Liver (tissue), 9 donors: Measurements from ENCODE around the gene EBPL. TPM values are rescaled to one million over a fixed set of nuclear protein-coding genes. Genes with fewer than 3 reads are reported as not detected.

Experiments
- DNase-seq: peaks from one replicate; pipeline ENCODE4 v3.0.0-alpha.2; 2017; ENCODE audit warnings: low spot score
- H3K27ac ChIP-seq, 2 donors: one replicate each; pipeline ENCODE4 v1.7.0; 2013; ENCODE audit warnings: inconsistent platforms in 2 of 2, low read length in 2 of 2, control low read depth in 1 of 2, low read depth in 1 of 2, mild to moderate bottlenecking in 1 of 2
- H3K27me3 ChIP-seq, 4 donors: one replicate each; pipeline versions ENCODE4 v1.6.1 to v1.7.0; 2013; ENCODE audit warnings: low read length in 3 of 4, inconsistent platforms in 1 of 4, mild to moderate bottlenecking in 1 of 4, moderate library complexity in 1 of 4; ENCODE audit not compliant: control insufficient read depth in 4 of 4, insufficient read depth in 4 of 4
- H3K36me3 ChIP-seq, 4 donors: one replicate each; pipeline versions ENCODE4 v1.6.1 to v1.7.0; 2013; ENCODE audit warnings: low read length in 3 of 4, mild to moderate bottlenecking in 3 of 4, low read depth in 1 of 4, moderate library complexity in 1 of 4; ENCODE audit not compliant: control insufficient read depth in 4 of 4, insufficient read depth in 3 of 4
- H3K4me1 ChIP-seq, 4 donors: one replicate each; pipeline versions ENCODE4 v1.6.1 to v1.7.0; 2013; ENCODE audit warnings: low read length in 3 of 4, mild to moderate bottlenecking in 3 of 4, moderate library complexity in 1 of 4; ENCODE audit not compliant: control insufficient read depth in 4 of 4, insufficient read depth in 4 of 4
- H3K4me3 ChIP-seq, 3 donors: one replicate each; pipeline versions ENCODE4 v1.6.1 to v1.7.0; 2013; ENCODE audit warnings: low read length in 3 of 3, control low read depth in 1 of 3, low read depth in 1 of 3, mild to moderate bottlenecking in 1 of 3
- H3K9ac ChIP-seq, 2 donors: one replicate each; pipeline ENCODE4 v1.7.0; 2013; ENCODE audit warnings: low read length in 2 of 2, mild to moderate bottlenecking in 2 of 2, moderate library complexity in 2 of 2, control low read depth in 1 of 2, low read depth in 1 of 2
- H3K9me3 ChIP-seq, 4 donors: one replicate each; pipeline versions ENCODE4 v1.6.1 to v1.7.0; 2013; ENCODE audit warnings: low read length in 3 of 4; ENCODE audit not compliant: control insufficient read depth in 4 of 4
- EGR1 ChIP-seq, 2 donors: IDR thresholded peaks; 2 replicates each; pipeline ENCODE4 v1.6.1; 2016 to 2018; ENCODE audit warnings: antibody characterized with exemption in 2 of 2, low read depth in 2 of 2
- FOXA1 ChIP-seq: IDR thresholded peaks from 2 replicates; pipeline ENCODE4 v1.6.1; 2016; ENCODE audit warnings: antibody characterized with exemption
- FOXA2 ChIP-seq: IDR thresholded peaks from 2 replicates; pipeline ENCODE4 v1.6.1; 2016; ENCODE audit warnings: antibody characterized with exemption
- GABPA ChIP-seq, 2 donors: IDR thresholded peaks in 1 of 2; conservative IDR thresholded peaks in 1 of 2; 2 replicates each; pipeline ENCODE4 v1.6.1; 2016; ENCODE audit warnings: antibody characterized with exemption in 2 of 2, mild to moderate bottlenecking in 1 of 2, moderate library complexity in 1 of 2
- HNF4A ChIP-seq, 2 donors: conservative IDR thresholded peaks; 2 replicates each; pipeline ENCODE4 v1.6.1; 2016; ENCODE audit warnings: antibody characterized with exemption in 2 of 2, mild to moderate bottlenecking in 2 of 2
- HNF4G ChIP-seq: IDR thresholded peaks from 2 replicates; pipeline ENCODE4 v1.6.1; 2016; ENCODE audit warnings: antibody characterized with exemption
- JUND ChIP-seq, 2 donors: IDR thresholded peaks; 2 replicates each; pipeline ENCODE4 v1.6.1; 2016; ENCODE audit warnings: antibody characterized with exemption in 2 of 2
- NR2F2 ChIP-seq: IDR thresholded peaks from 2 replicates; pipeline ENCODE4 v1.6.1; 2016; ENCODE audit warnings: antibody characterized with exemption
- RXRA ChIP-seq, 2 donors: IDR thresholded peaks; 2 replicates each; pipeline ENCODE4 v1.6.1; 2017 to 2018; ENCODE audit warnings: antibody characterized with exemption in 2 of 2, mild to moderate bottlenecking in 1 of 2
- TAF1 ChIP-seq: conservative IDR thresholded peaks from 2 replicates; pipeline ENCODE4 v1.6.1; 2016; ENCODE audit warnings: antibody characterized with exemption, mild to moderate bottlenecking
- WGBS: extraction: QIAGEN DNeasy Blood & Tissue Kit; methylation state at CpG from one replicate; pipeline ENCODE4 v1.1.7; 2013; 5-methylcytosine and 5-hydroxymethylcytosine counted together
- polyA plus RNA-seq, 2 donors: library from polyadenylated mRNA; stranded (reverse) in 1 of 2; unstranded in 1 of 2; fragments of 200-250 nt in 1 of 2; fragments of >200 nt in 1 of 2; fragmentation: Nextera tagmentation in 1 of 2; extraction: Ambion mirVana in 1 of 2; gene quantifications; one replicate each; pipeline versions ENCODE4 v1.2.1 to v1.2.3, GENCODE V29; 2013 to 2015
- total RNA-seq, 2 donors: library from RNA; depleted of rRNA; stranded (reverse); fragments of >200 nt; gene quantifications; one replicate each; pipeline ENCODE4 v1.2.3, GENCODE V29; 2014
- TF ChIP-seq, protein P1 (sequence below): IDR thresholded peaks from 2 replicates; pipeline ENCODE4 v1.6.1; 2016; ENCODE audit warnings: antibody characterized with exemption
- TF ChIP-seq, protein P2 (sequence below): IDR thresholded peaks from 2 replicates; pipeline ENCODE4 v1.6.1; 2016; ENCODE audit warnings: antibody characterized with exemption, mild to moderate bottlenecking
- TF ChIP-seq, protein P3 (sequence below): IDR thresholded peaks from 2 replicates; pipeline ENCODE4 v1.6.1; 2016; ENCODE audit warnings: antibody characterized with exemption
- TF ChIP-seq, protein P4 (sequence below): fragments of 150-350 bp; IDR thresholded peaks from 2 replicates; pipeline ENCODE4 v1.5.1; 2017; ENCODE audit warnings: improper control_type of control experiment, low read depth, low read length; ENCODE audit not compliant: missing input control
- donor health status: healthy.
- donor health status: healthy.
- donor health status: healthy.
- donor health status: healthy.
- donor health status: healthy.

EBPL gene
- total and polyA plus RNA-seq, 4 donors, result 44.3 to 122 (median 50.7) TPM

DNA sequence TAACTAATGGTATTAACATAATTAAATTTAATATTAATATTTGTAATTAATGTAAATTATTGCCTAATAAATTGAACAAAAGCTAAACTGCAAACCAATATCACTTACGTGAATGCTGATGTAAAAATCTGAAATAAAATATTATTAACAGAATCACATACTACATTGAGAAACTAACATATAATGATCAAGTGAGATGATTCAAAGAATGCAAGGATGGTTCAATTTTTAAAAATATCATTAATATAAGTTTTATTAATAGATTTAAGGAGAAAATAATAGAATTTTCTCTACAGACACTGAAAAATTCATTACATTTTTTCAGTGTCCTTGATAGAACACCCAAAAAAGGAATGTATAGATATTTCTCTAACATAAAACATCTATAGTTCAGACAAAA lies 23.5 kb upstream of the EBPL start:
- Histone ChIP-seq H3K27me3 (no peaks in the 10 kb centered on the region), H3K27ac (no peak overlapping the region), H3K9ac (no peak overlapping the region), H3K4me3 (no peak overlapping the region), H3K36me3 (peaks cover 1 to 24% (median 16%) of the 10 kb centered on the region in 4 donors), H3K4me1 (peaks cover 0 to 5% (median 0%) of the 10 kb centered on the region in 4 donors), H3K9me3 (peaks cover 0 to 5% (median 0%) of the 10 kb centered on the region in 4 donors)
- TF ChIP-seq FOXA2 (no peak), FOXA1 (no peak), HNF4G (no peak), JUND (IDR thresholded peaks at IDR 0.05) (no peak), RXRA (IDR thresholded peaks at IDR 0.05) (no peak), GABPA (IDR thresholded peaks at IDR 0.05 in 1 of 2, conservative IDR thresholded peaks at IDR 0.05 in 1 of 2) (no peak), NR2F2 (no peak), HNF4A (conservative IDR thresholded peaks at IDR 0.05) (no peak)
- TF ChIP-seq, protein P1, sequence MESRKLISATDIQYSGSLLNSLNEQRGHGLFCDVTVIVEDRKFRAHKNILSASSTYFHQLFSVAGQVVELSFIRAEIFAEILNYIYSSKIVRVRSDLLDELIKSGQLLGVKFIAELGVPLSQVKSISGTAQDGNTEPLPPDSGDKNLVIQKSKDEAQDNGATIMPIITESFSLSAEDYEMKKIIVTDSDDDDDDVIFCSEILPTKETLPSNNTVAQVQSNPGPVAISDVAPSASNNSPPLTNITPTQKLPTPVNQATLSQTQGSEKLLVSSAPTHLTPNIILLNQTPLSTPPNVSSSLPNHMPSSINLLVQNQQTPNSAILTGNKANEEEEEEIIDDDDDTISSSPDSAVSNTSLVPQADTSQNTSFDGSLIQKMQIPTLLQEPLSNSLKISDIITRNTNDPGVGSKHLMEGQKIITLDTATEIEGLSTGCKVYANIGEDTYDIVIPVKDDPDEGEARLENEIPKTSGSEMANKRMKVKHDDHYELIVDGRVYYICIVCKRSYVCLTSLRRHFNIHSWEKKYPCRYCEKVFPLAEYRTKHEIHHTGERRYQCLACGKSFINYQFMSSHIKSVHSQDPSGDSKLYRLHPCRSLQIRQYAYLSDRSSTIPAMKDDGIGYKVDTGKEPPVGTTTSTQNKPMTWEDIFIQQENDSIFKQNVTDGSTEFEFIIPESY, result no peak
- TF ChIP-seq, protein P2, sequence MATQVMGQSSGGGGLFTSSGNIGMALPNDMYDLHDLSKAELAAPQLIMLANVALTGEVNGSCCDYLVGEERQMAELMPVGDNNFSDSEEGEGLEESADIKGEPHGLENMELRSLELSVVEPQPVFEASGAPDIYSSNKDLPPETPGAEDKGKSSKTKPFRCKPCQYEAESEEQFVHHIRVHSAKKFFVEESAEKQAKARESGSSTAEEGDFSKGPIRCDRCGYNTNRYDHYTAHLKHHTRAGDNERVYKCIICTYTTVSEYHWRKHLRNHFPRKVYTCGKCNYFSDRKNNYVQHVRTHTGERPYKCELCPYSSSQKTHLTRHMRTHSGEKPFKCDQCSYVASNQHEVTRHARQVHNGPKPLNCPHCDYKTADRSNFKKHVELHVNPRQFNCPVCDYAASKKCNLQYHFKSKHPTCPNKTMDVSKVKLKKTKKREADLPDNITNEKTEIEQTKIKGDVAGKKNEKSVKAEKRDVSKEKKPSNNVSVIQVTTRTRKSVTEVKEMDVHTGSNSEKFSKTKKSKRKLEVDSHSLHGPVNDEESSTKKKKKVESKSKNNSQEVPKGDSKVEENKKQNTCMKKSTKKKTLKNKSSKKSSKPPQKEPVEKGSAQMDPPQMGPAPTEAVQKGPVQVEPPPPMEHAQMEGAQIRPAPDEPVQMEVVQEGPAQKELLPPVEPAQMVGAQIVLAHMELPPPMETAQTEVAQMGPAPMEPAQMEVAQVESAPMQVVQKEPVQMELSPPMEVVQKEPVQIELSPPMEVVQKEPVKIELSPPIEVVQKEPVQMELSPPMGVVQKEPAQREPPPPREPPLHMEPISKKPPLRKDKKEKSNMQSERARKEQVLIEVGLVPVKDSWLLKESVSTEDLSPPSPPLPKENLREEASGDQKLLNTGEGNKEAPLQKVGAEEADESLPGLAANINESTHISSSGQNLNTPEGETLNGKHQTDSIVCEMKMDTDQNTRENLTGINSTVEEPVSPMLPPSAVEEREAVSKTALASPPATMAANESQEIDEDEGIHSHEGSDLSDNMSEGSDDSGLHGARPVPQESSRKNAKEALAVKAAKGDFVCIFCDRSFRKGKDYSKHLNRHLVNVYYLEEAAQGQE, result no peak
- TF ChIP-seq, protein P3, sequence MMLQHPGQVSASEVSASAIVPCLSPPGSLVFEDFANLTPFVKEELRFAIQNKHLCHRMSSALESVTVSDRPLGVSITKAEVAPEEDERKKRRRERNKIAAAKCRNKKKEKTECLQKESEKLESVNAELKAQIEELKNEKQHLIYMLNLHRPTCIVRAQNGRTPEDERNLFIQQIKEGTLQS, result no peak
- TF ChIP-seq, protein P4, sequence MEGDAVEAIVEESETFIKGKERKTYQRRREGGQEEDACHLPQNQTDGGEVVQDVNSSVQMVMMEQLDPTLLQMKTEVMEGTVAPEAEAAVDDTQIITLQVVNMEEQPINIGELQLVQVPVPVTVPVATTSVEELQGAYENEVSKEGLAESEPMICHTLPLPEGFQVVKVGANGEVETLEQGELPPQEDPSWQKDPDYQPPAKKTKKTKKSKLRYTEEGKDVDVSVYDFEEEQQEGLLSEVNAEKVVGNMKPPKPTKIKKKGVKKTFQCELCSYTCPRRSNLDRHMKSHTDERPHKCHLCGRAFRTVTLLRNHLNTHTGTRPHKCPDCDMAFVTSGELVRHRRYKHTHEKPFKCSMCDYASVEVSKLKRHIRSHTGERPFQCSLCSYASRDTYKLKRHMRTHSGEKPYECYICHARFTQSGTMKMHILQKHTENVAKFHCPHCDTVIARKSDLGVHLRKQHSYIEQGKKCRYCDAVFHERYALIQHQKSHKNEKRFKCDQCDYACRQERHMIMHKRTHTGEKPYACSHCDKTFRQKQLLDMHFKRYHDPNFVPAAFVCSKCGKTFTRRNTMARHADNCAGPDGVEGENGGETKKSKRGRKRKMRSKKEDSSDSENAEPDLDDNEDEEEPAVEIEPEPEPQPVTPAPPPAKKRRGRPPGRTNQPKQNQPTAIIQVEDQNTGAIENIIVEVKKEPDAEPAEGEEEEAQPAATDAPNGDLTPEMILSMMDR, result no peak
- no peak for DNase-seq
- WGBS, result 97% methylated on average over 1 of the region's 1 CpG

- Histone ChIP-seq H3K4me1 (peaks cover 0 to 5% (median 0%) of the 10 kb centered on the region in 4 donors), H3K4me3 (no peak overlapping the region), H3K27me3 (no peaks in the 10 kb centered on the region), H3K9ac (no peak overlapping the region), H3K36me3 (peaks cover 1 to 17% (median 12%) of the 10 kb centered on the region in 4 donors), H3K27ac (peak overlapping the region in 1 of 2 donors; percentile 8), H3K9me3 (peaks cover 0 to 5% (median 0%) of the 10 kb centered on the region in 4 donors)
- no peak for DNase-seq
- 53% methylated on average over 2 of the region's 2 CpGs for WGBS
- TF ChIP-seq, protein P2, result no peak
- TF ChIP-seq HNF4G, result no peak
- TF ChIP-seq, protein P4, result no peak
- TF ChIP-seq HNF4A (conservative IDR thresholded peaks at IDR 0.05), result peak; percentile 3 to 41
- no peak for TF ChIP-seq EGR1 (IDR thresholded peaks at IDR 0.05; ENCODE audit: low read depth in 2 of 2)
- TF ChIP-seq TAF1, result no peak
- no peak for TF ChIP-seq FOXA1
- TF ChIP-seq, protein P1, result no peak
Measured at GRCh38 chr13:49711218-49711863, 20.1 kb upstream of the EBPL start.
